Esophagus mucosa (tissue), 1 donor: Measurements from ENCODE around the gene PTPRH. TPM values are rescaled to one million over a fixed set of nuclear protein-coding genes. Genes with fewer than 3 reads are reported as not detected.
A peak's percentile ranks its signal among the peaks of the same experiment; 100 is the strongest.
"Not testable (repeated sequence)": the region's sequence is repeated elsewhere in the genome, so short reads cannot be mapped to it uniquely, and the experiment has no call there.

Experiments
- ATAC-seq: fragments of 200-7000 bp; cut with Tn5 transposase; one replicate; pipeline ENCODE4 v1.9.1; 2020
- total RNA-seq: library from RNA; stranded (reverse); gene quantifications from one replicate; pipeline ENCODE4 v1.2.4, GENCODE V29; 2023
- donor health status: DM: yes; HTN: yes; CAD: no.

The PTPRH gene
- total RNA-seq, 1 donor from 2014 or later: 3.6 TPM

GRCh38 chr19:55224038-55224665 is 14.9 kb upstream of the PTPRH start:
- peak; percentile 12 for ATAC-seq

GRCh38 chr19:55223291-55224037 is 14.2 kb upstream of the PTPRH start:
- peak; percentile 9 for ATAC-seq

DNA sequence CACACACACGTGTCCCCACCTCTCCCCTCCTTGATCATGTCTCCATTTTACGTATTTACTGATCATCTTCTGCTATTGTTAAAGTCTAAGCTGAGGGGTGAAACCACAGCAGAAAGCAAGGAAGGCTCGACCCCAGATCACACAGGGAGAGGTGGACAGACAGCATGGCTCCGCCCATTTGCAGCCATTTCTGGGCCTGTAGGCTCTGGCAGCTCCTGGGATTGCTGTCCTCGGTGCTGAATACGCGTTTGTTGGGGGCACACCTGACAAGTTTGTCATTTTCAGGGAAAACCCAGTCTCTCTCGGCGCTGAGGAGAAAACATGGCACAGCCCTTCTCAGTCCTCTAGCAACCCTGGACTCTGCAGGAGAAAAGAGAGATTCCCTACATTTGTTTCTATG is 11.2 kb upstream of the PTPRH start:
- ATAC-seq: no peak

GRCh38 chr19:55216461-55217198 is 7.3 kb upstream of the PTPRH start:
- peak; percentile 93 for ATAC-seq

DNA sequence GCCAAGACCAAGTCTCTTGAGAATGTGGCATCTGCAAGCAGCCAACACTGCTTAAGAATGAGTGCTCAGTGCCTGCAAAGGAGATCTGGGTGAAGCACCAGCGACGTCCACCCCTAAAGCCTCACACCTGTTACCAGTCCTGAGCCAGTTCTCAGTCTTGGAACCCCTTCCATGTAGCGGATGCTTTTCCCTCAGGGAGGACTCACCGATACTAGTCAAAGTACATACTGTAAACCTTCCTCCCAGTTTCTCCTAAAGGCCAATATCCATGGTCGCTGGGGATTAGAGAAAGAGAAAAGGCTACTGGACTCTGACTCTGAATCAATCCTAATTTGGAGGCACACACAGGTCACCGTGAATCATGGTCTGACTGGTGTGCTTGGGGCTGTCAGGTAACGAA is 4.2 kb upstream of the PTPRH start:
- ATAC-seq: no peak

DNA sequence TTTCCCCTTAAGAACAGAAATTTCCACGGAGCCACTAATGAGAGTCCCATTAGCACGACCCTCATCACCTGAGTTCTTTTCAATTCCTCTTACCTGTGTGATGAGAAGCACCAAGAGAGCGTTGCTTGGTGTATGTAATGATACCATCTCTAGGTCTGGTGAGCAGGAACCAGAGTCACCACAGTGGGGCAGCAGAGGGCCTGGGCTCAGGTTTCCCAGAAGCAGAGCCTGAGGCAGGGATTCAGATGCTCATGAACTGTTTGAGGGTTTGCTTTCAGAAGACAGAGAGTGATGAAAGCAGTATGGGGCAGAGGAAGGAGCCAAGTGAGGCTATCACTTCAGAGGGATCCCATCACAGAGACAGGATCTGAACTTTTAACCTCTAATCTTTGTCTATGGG is 3.1 kb upstream of the PTPRH start:
- no peak for ATAC-seq

DNA sequence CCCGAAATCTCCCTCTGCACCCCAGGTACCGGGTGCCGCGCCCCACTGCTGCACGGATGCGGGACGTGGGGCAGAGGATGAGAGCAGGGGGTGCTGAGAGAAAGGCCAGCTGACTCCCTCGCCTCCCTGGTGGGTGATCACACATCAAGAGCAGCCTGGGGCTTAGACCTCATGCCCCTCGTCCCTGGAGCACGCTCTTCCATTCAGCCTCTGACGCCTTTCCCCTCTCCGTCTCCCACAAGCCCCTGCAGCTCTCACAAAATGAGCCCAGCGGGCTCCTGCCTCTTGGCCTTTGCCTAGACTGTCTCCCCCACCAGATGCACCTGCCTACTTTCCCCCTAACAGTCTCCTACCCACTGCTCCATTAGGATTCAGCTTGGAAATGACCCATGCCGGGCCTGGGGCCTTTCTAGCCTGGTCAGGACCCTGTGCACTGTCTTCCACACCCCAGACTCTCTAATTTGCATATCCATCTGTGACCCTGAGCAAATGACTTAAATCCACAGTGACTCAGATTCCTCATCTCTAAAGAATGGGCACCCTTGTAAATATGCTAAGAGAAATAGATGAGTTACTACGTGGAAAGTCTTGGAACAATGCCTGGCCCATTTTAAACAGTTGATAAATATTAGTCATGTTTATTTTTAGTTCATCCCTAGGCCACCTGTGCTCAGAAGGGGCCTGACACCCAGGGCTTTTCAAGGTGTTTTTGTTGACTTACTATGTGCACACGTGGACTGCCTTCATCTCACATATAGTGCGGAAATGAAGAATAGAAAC is 582 bp upstream of the PTPRH start:
- peak; percentile 79 for ATAC-seq

GRCh38 chr19:55206664-55207500 is 2.4 kb downstream of the PTPRH start:
- ATAC-seq: peak; percentile 91

GRCh38 chr19:55202199-55202598 is 7.1 kb downstream of the PTPRH start:
- not testable (repeated sequence) for ATAC-seq

DNA sequence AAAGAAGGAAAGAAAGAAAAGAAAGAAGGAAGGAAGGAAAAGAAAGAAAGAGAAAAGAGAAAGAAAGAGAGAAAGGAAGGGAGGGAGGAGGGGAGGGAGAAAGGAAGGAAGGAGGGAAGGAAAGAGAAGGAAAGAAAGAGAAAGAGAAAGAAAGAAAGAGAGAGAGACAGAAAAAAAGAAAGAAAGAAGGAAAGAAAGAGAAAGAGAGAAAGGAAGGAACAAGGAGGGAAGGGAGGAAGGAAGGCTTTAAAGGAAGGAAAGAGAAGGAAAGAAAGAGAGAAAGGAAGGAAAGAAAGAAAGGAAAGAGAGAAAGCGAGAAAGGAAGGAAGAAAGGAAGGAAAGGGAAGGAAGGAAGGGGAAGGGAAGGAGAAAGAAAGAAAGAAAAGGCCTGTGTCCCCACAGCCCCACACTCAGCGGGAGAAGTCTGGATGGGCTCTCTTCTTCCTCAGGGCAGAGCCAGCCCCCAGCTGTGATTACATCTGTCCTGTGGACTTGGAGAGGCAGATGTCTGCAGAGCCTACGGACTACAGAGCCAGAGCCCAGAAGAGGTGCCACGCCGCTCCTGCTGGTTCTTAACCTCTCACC is 9.6 kb downstream of the PTPRH start:
- ATAC-seq: no peak

DNA sequence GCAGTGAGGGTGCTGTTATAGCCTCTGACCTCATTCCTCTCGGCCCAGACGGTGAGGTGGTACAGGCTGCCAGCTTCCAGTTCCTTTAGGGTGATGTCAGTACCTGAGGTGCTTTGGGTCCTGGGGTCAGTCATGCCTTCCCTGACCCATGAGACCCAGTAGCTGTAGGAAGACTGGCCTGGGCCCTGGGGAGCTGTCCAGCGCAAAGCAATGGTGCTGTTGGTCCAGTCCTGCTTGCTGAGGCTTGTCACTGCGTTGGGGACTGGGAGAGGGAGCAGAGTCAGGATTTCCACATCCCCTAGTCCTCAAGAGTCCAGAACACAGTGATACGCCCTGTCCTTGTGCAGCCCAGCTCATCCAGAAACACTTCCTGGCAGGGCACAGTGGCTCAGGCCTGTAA is 10.7 kb downstream of the PTPRH start:
- ATAC-seq: no peak

- no peak for ATAC-seq
Measured at GRCh38 chr19:55197528-55197927, 11.8 kb downstream of the PTPRH start.

- no peak for ATAC-seq
Measured at GRCh38 chr19:55196803-55197202, 12.5 kb downstream of the PTPRH start.

DNA sequence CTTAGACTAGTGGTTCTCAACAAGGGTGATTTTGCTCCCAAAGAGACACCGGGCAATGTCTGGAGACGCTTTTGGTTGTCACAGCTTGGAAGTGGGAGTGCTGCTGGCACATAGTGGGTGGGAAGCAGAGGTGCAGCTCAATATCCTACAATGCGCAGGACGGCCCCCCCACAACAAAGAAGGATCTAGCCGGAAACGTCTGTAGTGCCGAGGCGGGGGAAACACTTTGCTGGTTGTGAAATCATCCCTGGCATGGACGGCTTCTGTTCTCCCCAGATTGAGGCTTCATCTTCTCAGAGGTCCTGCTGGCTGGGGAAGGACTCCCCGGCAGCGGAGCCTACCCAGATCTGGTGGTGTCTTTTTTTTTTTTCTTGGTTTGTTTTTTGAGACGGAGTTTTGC is 15.8 kb downstream of the PTPRH start:
- no peak for ATAC-seq

GRCh38 chr19:55189403-55189835 is 19.9 kb downstream of the PTPRH start:
- peak; percentile 99 for ATAC-seq

- peak; percentile 8 for ATAC-seq
Measured at GRCh38 chr19:55188625-55189024, 20.7 kb downstream of the PTPRH start.

- ATAC-seq: no peak
Measured at GRCh38 chr19:55186080-55186479, 23.2 kb downstream of the PTPRH start.

- no peak for ATAC-seq
Measured at GRCh38 chr19:55181740-55182139, 27.6 kb downstream of the PTPRH start.

GRCh38 chr19:55179606-55180484 is 29.5 kb downstream of the PTPRH start, which contains the start of gene SYT5:
Gene SYT5, minus strand, starts transcription at chr19:55180289. Its CDS starts 1,248 bp downstream, at chr19:55179041.
- ATAC-seq: peak; percentile 77
